Stimulated activated naive CD8-positive, alpha-beta T cell treated with anti-CD3 and anti-CD28 coated beads, Interleukin-15, amount 100 ng/mL, for 72 hours (primary cell): Measurements from ENCODE around the gene WEE1.
A peak's percentile ranks its signal among the peaks of the same experiment; 100 is the strongest.

Experiments used
- ATAC-seq: fragments of 150-1000 bp; cut with Tn5 transposase; 2 replicates; pipeline ENCODE4 v1.10.0; 2021; ENCODE audit warnings: mild to moderate bottlenecking, moderate library complexity
- DNase-seq, 2 donors: peaks; one replicate each; pipeline ENCODE4 v3.0.0; 2021 to 2022
- H3K27ac Mint-ChIP-seq, 2 donors: one replicate each; pipeline ENCODE4 v1.8.0; 2022; ENCODE audit warnings: mild to moderate bottlenecking in 2 of 2, mixed read lengths in 2 of 2, moderate library complexity in 2 of 2
- H3K27me3 Mint-ChIP-seq: one replicate; pipeline ENCODE4 v1.8.0; 2022; ENCODE audit warnings: mixed read lengths
- H3K4me1 Mint-ChIP-seq: one replicate; pipeline ENCODE4 v1.8.0; 2022; ENCODE audit warnings: mild to moderate bottlenecking, mixed read lengths
- H3K4me3 Mint-ChIP-seq, 2 donors: one replicate each; pipeline ENCODE4 v1.8.0; 2022; ENCODE audit warnings: mild to moderate bottlenecking in 2 of 2, mixed read lengths in 2 of 2, moderate library complexity in 1 of 2
- H3K9me3 Mint-ChIP-seq, 2 donors: one replicate each; pipeline ENCODE4 v1.8.0; 2022; ENCODE audit warnings: mixed read lengths in 2 of 2

WEE1 gene

DNA sequence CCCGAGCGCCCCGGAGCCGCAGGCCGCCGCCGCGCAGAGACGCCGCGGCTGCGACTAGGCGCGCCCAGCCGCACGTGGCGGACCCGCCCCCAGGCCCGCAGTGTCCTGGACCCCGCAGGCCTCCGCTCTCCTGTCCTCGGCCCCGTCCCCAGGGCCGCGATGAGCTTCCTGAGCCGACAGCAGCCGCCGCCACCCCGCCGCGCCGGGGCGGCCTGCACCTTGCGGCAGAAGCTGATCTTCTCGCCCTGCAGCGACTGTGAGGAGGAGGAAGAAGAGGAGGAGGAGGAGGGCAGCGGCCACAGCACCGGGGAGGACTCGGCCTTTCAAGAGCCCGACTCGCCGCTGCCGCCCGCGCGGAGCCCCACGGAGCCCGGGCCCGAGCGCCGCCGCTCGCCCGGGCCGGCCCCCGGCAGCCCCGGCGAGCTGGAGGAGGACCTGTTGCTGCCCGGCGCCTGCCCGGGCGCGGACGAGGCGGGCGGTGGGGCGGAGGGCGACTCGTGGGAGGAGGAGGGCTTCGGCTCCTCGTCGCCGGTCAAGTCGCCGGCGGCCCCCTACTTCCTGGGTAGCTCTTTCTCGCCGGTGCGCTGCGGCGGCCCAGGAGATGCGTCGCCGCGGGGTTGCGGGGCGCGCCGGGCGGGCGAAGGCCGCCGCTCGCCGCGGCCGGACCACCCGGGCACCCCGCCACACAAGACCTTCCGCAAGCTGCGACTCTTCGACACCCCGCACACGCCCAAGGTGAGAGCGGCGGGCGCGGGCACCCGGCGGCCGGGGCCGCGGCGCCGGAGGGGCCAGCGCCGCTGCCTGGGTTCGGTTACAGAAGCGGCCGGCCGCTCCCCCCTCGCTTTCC is 528 bp downstream of the WEE1 start:
- Mint-ChIP-seq H3K27ac (peak overlapping the region; percentile 94 to 95), H3K4me3 (peak overlapping the region; percentile 93 to 96), H3K4me1 (peaks cover 45% of the 10 kb centered on the region), H3K9me3 (no peaks in the 10 kb centered on the region), H3K27me3 (peaks cover 38% of the 10 kb centered on the region)
- ATAC-seq (peak; percentile 67), DNase-seq (peak in 1 of 2 donors; percentile 33)

DNA sequence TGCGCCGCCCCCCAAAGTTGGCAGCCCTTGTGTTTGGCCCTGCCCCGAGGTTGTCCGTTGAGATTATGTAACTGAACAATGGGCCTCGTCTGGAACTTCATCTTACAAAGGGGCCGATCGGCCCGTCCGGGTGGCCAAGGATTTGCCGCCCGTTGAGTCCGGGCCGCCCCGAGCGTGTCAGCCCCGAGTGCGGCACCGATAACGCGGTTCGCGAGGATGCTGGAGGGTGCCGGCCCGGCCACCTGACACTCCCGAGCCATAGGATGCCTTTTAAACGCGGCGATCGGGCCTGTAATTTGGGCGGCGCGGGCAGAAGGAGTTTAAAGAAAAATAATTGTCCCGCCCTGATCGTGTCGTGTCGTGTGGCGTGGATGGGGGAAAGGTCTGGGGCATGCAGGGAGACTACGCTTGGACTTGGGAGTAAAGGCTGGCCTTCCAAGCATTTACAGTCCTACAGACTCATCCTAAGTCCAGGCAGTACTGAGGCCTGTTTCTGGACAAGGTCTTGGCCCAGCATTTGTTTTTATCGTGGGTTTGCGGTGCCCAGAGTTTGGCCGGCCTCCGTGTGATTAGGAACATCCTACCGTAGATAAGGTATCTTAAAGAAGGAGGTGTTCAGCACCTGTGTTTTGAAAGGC is 1.3 kb downstream of the WEE1 start:
- H3K9me3 Mint-ChIP-seq, result no peaks in the 10 kb centered on the region
- ATAC-seq, result no peak

GRCh38 chr11:9575260-9576240 is 2.1 kb downstream of the WEE1 start:
- H3K27ac Mint-ChIP-seq, result peak overlapping the region; percentile 93 to 95
- peaks cover 23% of the 10 kb centered on the region for H3K27me3 Mint-ChIP-seq
- peak overlapping the region; percentile 93 to 96 for H3K4me3 Mint-ChIP-seq
- no peaks in the 10 kb centered on the region for H3K9me3 Mint-ChIP-seq
- no peak for ATAC-seq
- DNase-seq, result no peak
- H3K4me1 Mint-ChIP-seq, result peaks cover 42% of the 10 kb centered on the region

More for the DNA sequence above, 1.3 kb downstream of the WEE1 start:
- DNase-seq, result peak; percentile 21 to 27
- H3K4me1 Mint-ChIP-seq, result peaks cover 42% of the 10 kb centered on the region
- peaks cover 31% of the 10 kb centered on the region for H3K27me3 Mint-ChIP-seq
- H3K4me3 Mint-ChIP-seq, result peak overlapping the region; percentile 93 to 96
- H3K27ac Mint-ChIP-seq, result peak overlapping the region; percentile 93 to 95

DNA sequence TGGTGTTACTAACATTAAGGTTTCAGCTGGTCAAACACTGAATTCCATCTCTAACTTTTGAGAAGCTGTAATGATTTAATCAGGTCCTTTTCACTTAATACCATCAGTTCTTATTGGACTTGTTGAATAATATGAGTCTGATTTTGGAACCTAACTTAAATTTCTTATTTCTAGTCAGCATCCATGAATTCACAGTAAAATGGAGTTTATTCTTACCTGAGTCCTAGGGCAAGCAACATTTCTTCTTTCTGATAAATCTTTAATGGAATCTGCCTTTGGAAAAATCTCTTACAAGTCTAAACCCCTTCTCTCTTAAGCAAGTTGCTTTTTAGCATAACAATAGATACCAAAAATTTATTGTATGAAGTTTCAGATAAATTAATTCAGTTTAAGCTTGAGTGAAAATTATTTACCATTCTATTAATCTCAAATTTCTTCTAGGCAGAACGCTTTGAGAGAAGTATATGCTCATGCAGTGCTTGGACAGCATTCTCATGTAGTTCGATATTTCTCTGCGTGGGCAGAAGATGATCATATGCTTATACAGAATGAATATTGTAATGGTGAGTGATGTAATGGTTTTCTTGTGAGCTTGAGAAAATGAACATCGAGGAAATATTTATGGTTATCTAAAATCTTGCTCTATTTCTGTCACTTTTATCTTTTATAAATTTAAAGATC is 3.4 kb downstream of the WEE1 start:
- DNase-seq (no peak), ATAC-seq (no peak)
- no peak overlapping the region for H3K27ac Mint-ChIP-seq
- H3K4me3 Mint-ChIP-seq, result peak overlapping the region; percentile 4 to 96
- peaks cover 41% of the 10 kb centered on the region for H3K4me1 Mint-ChIP-seq
- no peaks in the 10 kb centered on the region for H3K9me3 Mint-ChIP-seq
- peaks cover 12% of the 10 kb centered on the region for H3K27me3 Mint-ChIP-seq

GRCh38 chr11:9577556-9577955 is 4.1 kb downstream of the WEE1 start:
- Mint-ChIP-seq H3K27me3 (peaks cover 8% of the 10 kb centered on the region), H3K27ac (no peak overlapping the region), H3K9me3 (no peaks in the 10 kb centered on the region), H3K4me3 (peak overlapping the region; percentile 16 to 54), H3K4me1 (peaks cover 36% of the 10 kb centered on the region)
- ATAC-seq (no peak), DNase-seq (no peak)

DNA sequence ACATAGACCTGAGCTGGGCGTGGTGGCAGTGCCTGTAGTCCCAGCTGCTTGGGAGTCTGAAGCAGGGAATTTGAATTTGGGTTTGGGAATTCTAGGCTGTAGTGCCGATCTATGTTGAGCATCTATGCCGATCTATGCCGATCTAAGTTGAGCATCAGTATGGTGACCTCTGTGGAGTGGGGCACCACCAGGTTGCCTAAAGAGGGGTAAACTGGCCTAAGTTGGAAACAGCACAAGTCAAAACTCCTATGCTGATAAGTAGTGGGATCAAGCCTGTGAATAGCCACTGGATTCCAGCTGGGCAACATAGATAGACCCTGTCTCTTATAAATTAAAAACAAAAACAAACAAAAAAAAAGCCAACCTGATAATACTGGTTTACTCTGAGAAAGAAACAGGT is 7.4 kb downstream of the WEE1 start:
- DNase-seq, result no peak
- Mint-ChIP-seq H3K27me3 (no peaks in the 10 kb centered on the region), H3K9me3 (no peaks in the 10 kb centered on the region), H3K4me3 (peak overlapping the region in 1 of 2 donors; percentile 11), H3K4me1 (peaks cover 22% of the 10 kb centered on the region), H3K27ac (no peak overlapping the region)
- no peak for ATAC-seq

DNA sequence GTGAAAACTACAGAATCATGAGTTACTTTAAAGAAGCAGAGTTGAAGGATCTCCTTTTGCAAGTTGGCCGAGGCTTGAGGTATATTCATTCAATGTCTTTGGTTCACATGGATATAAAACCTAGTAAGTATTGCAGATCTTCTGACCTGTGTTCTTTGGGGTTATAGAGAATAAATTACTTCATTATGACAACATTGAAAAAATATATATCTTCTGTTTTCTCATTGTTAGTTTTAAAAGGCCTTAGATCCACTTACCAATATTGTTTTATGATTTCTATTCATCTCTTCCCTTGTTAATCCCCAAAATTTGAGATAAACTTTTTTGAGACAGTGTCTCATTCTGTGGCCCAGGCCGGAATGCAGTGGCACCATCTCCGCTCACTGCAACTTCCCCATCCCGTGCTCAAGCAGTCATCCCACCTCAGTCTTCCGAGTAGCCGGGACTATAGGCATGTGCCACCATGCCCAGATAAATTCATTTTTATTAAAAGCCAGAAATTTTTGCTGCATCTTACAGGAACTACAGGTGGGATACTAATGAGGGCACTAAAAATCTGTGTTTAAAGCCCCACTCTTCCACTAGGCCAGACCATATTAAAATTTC is 8.2 kb downstream of the WEE1 start:
- ATAC-seq (no peak), DNase-seq (no peak)
- H3K9me3 Mint-ChIP-seq, result no peaks in the 10 kb centered on the region
- H3K4me1 Mint-ChIP-seq, result peaks cover 17% of the 10 kb centered on the region
- H3K27ac Mint-ChIP-seq, result peak overlapping the region in 1 of 2 donors; percentile 26
- H3K4me3 Mint-ChIP-seq, result no peak overlapping the region
- no peaks in the 10 kb centered on the region for H3K27me3 Mint-ChIP-seq

DNA sequence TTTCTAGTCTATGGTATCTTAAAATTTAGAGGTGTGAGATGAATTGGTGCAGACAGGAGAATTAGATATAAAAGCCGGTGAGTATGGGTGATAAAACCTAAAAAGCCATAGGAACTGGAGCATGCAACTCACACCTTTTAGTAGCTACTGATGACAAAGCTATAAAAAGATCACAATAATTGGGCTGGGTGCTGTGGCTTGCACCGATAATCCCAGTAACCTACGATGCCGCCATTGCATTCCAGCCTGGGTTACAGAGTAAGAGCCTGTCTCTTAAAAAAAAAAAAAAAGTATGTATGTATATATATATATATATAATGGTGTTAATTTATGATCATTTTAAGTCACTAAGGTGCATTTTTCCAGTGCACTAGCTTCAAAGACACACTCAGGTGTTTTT is 17.2 kb downstream of the WEE1 start:
- no peak for DNase-seq
- ATAC-seq, result no peak
- Mint-ChIP-seq H3K9me3 (no peaks in the 10 kb centered on the region), H3K4me3 (no peak overlapping the region), H3K4me1 (no peaks in the 10 kb centered on the region), H3K27ac (no peak overlapping the region), H3K27me3 (no peaks in the 10 kb centered on the region)

DNA sequence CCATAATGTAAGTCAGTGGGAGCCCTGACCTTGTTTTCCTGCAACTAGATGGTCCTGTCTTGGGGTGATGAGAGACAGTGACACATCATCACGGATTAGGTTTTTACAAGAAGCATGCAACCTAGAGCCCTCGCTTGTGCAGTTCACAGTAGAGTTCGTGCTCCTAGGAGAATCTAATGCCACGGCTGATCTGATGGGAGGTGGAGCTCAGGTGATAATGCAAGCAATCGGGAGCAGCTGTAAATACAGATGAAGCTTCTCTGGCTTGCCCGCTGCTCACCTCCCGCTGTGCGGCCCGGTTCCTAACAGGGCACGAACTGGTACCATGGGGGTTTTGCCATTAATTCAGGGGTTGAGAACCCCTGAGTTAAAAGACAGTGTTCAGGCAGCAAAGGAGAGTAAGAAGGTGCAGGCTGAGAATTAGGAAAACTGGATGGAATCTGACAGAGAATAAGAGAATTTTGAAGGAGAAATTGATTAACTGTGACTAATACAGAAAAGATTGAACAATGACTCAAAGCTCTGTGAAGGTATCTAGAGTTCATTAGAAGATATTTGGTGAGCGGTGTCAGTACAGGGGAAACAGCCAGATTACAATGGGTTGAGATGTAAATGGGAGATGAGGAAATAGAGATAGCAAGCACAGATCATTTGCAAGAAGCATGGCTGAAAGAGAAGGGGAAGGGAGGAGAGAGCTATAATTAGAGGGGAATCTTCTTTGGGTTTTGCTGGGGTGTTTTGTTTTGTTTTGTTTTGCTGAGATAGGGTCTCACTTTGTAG is 21.0 kb downstream of the WEE1 start:
- no peak overlapping the region for H3K27ac Mint-ChIP-seq
- no peaks in the 10 kb centered on the region for H3K4me1 Mint-ChIP-seq
- no peak overlapping the region for H3K4me3 Mint-ChIP-seq
- H3K27me3 Mint-ChIP-seq, result no peaks in the 10 kb centered on the region
- ATAC-seq (no peak), DNase-seq (no peak)
- H3K9me3 Mint-ChIP-seq, result no peaks in the 10 kb centered on the region

DNA sequence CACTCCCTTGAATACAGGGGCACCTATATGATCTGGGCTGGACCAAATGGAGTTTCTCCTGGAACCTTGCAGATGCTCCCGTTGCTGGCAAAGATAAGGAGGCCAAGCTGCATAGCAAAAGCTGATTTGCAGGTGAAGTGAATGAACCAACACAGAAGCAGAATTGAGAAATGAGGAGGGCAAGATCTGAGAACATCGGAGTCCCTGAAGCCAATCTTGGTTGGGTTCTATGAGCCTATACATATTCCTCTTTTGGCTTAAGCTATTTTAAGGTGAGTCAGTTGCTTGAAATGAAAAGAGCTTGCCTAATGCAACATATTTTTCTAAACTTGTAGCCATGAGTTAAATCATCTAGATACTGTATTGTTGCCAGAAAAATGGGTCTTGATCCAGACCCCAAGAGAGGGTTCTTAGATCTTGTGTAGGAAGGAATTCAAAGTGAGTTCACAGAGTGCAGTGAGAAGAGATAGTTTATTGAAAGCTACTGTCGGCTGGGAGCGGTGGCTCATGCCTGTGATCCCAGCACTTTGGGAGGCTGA is 23.5 kb downstream of the WEE1 start:
- no peak for DNase-seq
- Mint-ChIP-seq H3K27me3 (no peaks in the 10 kb centered on the region), H3K27ac (no peak overlapping the region), H3K9me3 (no peaks in the 10 kb centered on the region), H3K4me1 (peaks cover 22% of the 10 kb centered on the region), H3K4me3 (no peak overlapping the region)
- no peak for ATAC-seq

DNA sequence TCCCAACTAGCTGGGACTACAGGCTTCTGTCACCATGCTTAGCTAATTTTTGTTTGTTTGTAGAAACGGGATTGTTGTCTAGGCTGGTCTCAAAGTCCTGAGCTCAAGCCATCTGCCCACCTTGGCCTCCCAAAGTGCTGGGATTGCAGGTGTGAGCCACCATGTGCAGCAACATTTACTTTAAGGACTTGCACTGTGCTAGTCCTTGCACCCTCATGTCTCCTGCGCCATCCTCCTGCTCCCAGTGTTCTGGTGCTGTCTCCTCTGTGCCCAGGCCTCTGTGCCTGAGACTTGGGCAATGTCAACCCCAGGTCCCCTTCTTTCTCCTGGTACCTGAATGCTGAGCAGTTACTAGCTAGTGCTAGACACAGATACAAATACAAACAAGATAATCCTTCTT is 26.7 kb downstream of the WEE1 start:
- ATAC-seq, result no peak
- Mint-ChIP-seq H3K9me3 (no peaks in the 10 kb centered on the region), H3K27ac (peak overlapping the region; percentile 63 to 98), H3K4me1 (peaks cover 37% of the 10 kb centered on the region), H3K27me3 (peaks cover under 1% of the 10 kb centered on the region), H3K4me3 (peak overlapping the region; percentile 84 to 90)
- no peak for DNase-seq

- Mint-ChIP-seq H3K27me3 (peaks cover 5% of the 10 kb centered on the region), H3K27ac (peak overlapping the region in 1 of 2 donors; percentile 98), H3K4me3 (peak overlapping the region; percentile 84 to 90), H3K9me3 (no peaks in the 10 kb centered on the region), H3K4me1 (peaks cover 37% of the 10 kb centered on the region)
- ATAC-seq, result peak; percentile 61
- peak in 1 of 2 donors; percentile 35 for DNase-seq
These were observed 27.2 kb downstream of the WEE1 start for GRCh38 chr11:9600644-9601036.

DNA sequence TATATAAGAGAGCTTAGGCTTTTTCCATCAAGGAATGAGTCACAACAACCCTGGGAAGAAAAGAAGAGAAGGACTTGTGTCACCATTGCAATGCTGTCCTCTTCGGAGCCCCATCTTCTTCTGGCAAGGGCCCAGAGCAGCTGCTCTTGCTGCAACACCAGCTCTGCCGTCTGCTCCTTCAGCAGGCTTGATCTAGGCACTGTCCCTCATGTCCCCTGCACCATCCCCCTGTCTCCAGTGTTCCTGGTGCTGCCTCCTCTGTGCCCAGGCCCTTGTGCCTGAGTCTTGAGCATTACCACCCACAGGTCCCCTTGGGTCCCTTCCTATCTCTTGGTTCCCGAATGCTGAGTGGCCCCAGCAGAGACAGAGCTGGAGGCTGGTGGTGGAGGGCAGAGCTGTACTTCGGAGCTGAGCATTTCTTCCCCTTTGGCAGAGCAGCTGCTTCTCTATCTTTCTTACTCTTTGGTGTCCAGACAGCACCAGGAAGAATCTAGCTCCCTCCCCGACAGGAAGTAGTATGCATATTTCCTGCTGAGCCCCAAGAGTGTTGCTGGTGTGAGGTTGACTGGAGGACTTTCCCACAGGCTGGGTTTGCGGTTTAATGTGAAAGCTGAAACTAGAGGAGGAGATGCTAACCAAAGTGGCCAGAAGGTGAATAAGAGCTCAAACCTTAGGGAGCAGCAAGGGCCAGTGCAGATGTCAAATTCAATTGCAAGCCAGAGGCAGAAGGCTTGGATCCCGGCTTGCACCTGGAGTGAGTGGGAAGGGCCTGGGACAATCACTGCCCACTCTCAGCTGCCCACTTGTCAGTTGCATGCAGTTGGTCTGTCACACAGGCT is 27.8 kb downstream of the WEE1 start:
- DNase-seq, result peak; percentile 74 to 86
- Mint-ChIP-seq H3K4me1 (peaks cover 37% of the 10 kb centered on the region), H3K27ac (peak overlapping the region; percentile 46 to 98), H3K27me3 (peaks cover 11% of the 10 kb centered on the region), H3K4me3 (peak overlapping the region; percentile 84 to 90), H3K9me3 (no peaks in the 10 kb centered on the region)
- peak; percentile 93 for ATAC-seq
